Subcutaneous adipose tissue (tissue), 4 donors: ENCODE measurements around the gene PYGB. TPM values are rescaled to one million over a fixed set of nuclear protein-coding genes. Genes with fewer than 3 reads are reported as not detected.

Source experiments
- total RNA-seq, 4 donors: library from RNA; depleted of rRNA; stranded (reverse); fragments of >200 nt; gene quantifications; one replicate each; pipeline ENCODE4 v1.1.0, GENCODE V29; 2016
- TF ChIP-seq, protein P1 (sequence below): fragments of 450-650 bp; IDR thresholded peaks from one replicate; pipeline ENCODE4 v1.5.1; 2016; ENCODE audit warnings: low read depth, mild to moderate bottlenecking, control low read depth, antibody characterized with exemption, moderate library complexity

PYGB gene
- total RNA-seq, 4 donors from 2014 or later = 99.3 to 216 (median 137) TPM

DNA sequence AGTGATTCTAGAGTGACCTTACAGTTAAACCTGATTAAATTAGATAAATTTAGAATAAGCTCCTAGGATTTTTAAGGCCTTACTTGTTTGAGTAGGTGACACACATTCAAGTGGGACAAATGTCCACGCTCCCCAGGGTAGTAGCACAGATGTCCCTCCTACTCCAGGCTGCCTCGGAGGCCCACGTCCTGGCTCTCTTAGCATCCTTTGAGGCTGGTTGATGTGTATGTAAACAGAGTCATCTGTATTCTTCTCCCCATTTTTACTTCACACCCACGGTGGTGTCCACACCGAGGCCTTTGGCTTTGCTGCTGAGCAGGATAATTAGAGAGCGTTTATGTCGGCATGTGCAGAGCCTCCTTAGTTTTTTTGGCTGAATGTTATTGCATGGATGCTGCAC, 36.6 kb upstream of the PYGB start:
- TF ChIP-seq, protein P1, sequence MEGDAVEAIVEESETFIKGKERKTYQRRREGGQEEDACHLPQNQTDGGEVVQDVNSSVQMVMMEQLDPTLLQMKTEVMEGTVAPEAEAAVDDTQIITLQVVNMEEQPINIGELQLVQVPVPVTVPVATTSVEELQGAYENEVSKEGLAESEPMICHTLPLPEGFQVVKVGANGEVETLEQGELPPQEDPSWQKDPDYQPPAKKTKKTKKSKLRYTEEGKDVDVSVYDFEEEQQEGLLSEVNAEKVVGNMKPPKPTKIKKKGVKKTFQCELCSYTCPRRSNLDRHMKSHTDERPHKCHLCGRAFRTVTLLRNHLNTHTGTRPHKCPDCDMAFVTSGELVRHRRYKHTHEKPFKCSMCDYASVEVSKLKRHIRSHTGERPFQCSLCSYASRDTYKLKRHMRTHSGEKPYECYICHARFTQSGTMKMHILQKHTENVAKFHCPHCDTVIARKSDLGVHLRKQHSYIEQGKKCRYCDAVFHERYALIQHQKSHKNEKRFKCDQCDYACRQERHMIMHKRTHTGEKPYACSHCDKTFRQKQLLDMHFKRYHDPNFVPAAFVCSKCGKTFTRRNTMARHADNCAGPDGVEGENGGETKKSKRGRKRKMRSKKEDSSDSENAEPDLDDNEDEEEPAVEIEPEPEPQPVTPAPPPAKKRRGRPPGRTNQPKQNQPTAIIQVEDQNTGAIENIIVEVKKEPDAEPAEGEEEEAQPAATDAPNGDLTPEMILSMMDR = no peak

DNA sequence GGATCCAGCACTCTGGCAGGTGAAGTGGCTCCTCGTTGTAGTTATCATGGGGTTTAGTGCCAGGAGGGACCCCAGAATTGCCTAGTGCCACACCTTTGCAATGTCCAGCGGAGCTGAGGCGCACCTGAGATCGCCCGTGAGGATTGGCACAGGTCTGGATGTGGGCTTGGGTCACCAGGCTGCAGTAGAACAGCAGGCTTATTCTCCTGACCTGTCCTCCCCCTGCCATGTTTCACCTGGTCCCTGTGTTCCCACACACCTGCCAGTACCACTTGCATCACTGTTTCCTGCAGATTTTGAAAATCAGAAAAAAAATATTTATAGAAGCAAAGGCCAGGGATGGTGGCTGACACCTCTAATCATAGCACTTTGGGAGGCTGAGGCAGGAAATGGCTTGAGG, 35.6 kb upstream of the PYGB start:
- TF ChIP-seq, protein P1 = no peak

DNA sequence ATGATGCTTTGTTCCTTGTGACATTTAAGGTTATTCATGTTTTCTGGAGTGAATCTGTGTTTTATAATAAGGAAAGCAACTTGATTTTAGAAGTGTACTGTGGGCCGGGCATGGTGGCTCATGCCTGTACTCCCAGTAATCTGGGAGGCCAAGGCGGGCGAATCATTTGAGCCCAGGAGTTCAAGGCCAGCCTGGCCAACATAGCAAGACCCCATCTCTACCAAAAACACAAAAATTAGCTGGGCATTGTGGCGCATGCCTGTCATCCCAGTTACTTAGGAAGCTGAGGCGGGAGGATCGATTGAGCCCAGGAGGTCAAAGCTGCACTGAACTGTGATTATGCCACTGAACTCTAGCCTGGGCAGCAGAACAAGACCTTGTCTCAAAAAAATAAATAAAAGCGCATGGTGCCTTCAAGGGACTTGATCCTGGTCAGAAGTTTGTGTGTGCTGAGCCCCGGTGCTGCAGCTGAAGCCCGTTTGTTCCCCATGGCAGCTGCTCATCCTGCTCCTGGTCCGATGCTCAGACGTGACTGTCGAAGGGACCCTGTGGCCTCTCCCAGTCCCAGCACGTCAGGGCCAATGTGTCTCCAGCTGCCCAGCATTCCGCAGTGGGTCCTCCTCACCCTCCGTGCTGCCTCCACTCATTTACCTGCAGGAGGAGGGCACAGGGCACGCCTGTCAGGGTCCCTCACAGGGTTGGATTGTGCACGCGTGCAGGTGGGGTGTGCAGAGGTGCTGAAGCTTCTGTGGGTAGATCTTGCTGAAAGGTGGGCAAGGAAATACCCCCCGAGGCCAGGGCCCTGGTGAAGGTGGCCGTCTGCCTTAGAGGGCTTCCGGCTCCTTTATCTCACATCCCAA, 34.1 kb upstream of the PYGB start:
- TF ChIP-seq, protein P1 = no peak

DNA sequence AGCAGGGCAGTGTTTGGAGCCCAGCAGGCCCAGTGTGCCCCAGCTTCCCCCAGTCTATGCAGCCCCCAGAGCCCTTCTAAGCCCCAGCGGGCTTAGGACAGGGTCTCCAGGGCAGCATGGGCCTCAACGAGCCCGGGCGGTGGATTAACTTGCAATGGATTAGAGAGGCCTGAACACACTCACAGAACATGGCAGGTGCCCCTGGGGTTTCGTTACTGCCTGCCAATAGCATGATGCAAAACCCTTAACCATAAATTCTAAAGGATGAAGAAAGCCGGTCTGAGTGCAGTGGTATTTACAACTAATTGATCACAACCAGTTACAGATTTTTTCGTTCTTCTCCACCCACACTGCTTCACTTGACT, 33.5 kb upstream of the PYGB start:
- TF ChIP-seq, protein P1 = no peak

DNA sequence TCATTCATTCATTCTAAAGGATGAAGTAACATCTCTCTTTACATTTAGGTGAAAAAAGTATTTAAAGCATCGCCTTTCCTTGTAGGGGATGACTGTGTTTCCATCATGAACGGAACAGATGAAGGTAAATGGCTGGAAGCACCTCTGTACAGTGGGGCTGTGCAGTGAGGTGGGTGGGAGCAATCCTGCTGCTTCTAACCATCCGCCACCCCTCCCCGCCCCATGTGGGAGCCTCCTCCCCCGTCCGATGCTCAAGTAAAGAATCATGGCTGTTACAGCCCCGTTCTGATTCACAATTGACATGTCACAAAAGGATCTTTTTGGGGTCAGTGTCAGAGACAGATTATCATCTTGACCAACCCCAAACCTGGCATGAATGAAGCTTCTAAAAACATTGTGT, 33.1 kb upstream of the PYGB start:
- TF ChIP-seq, protein P1 = no peak

DNA sequence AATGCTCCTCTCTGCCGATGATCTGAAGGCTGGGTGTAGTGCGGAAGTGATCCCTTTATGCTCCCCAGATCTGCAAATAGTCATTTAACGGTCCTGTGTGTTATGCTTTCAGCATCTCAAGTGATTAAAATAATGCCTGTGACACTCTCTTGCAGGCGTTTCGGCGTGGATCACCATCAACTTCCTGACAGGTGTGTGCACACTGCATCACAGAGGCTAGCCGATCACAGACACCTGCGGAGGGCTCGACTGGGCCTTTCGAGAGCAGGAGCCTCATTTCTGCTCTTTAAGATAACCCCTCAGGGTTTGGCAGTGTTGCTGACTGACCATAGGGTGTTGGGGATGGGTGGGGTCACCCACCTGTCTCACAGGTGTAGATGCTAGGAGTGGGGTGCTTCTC, 32.4 kb upstream of the PYGB start:
- TF ChIP-seq, protein P1 = no peak

DNA sequence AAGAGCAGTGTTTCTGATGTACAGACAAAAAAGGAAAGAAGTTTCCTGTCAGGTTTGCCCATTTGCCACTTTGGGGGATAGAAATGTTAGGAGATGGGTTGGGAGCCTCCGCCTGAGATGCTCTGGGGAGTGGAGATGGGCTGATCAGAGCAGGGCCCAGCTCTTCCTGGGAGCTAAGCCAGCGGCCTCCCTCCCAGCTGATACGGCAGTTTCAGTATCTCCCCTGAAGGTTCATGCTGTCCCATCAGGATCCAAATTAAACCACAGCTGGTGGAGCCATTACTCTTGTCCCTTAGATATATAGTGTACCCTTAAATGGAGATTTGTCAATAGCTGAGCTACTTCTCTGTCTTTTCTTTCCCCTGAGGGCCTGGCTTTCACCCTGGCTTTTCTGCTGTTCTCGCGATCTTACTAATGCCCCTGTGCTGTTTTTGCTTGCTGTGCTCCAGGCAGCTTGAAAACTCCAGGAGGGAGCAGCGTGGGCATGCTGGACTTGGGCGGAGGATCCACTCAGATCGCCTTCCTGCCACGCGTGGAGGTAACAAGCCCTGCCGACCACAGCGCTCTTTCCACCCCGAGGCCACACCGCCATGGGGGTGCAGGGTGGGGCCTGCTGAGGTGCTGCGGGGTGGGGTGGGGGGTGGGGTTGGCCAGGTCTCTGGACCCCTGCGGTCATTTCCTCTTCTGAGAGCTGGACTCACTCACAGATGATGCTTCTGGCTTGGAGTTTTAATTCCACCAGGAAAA, 31.5 kb upstream of the PYGB start:
- TF ChIP-seq, protein P1 = no peak
